Right lobe of liver (tissue), 6 donors: ENCODE data around the gene OVCA2. TPM values are rescaled to one million over a fixed set of nuclear protein-coding genes. Genes with fewer than 3 reads are reported as not detected.
A peak's percentile ranks its signal among the peaks of the same experiment; 100 is the strongest.

Experiments used
- ATAC-seq, 4 donors: fragments of 200-7000 bp; cut with Tn5 transposase; one replicate each; pipeline ENCODE4 v1.9.1; 2020; ENCODE audit warnings: mild to moderate bottlenecking in 4 of 4, moderate library complexity in 4 of 4
- DNase-seq, 3 donors: peaks; one replicate each; pipeline ENCODE4 v3.0.0-alpha.2; 2020
- H3K27ac ChIP-seq, 3 donors: fragments of 200-600 bp; one replicate each; pipeline ENCODE4 v1.8.0; 2022
- H3K27me3 ChIP-seq, 2 donors: fragments of 200-600 bp; one replicate each; pipeline ENCODE4 v1.8.0; 2022
- H3K36me3 ChIP-seq, 4 donors: fragments of 200-600 bp; sonication (generic) in 1 of 4; one replicate each; pipeline versions ENCODE4 v1.5.1 to v1.8.0; 2017 to 2022; ENCODE audit warnings: control low read depth in 1 of 4
- H3K4me1 ChIP-seq, 4 donors: fragments of 200-600 bp; sonication (generic) in 1 of 4; one replicate each; pipeline versions ENCODE4 v1.5.1 to v1.8.0; 2017 to 2022; ENCODE audit warnings: control low read depth in 1 of 4
- H3K4me3 ChIP-seq, 3 donors: fragments of 200-600 bp; one replicate each; pipeline ENCODE4 v1.8.0; 2022
- H3K9me3 ChIP-seq, 4 donors: fragments of 200-600 bp; sonication (generic) in 1 of 4; one replicate each; pipeline versions ENCODE4 v1.5.1 to v1.8.0; 2017 to 2022; ENCODE audit warnings: control low read depth in 1 of 4
- POLR2A ChIP-seq: fragments of 450-650 bp; IDR thresholded peaks from one replicate; pipeline ENCODE4 v1.6.1; 2017; ENCODE audit warnings: antibody characterized with exemption, mild to moderate bottlenecking
- WGBS: methylation state at CpG from one replicate; pipeline ENCODE4 v1.1.6; 2018; ENCODE audit warnings: low coverage, low lambda C conversion rate; ENCODE audit not compliant: insufficient coverage; ENCODE audit errors: missing lambda C conversion rate; 5-methylcytosine and 5-hydroxymethylcytosine counted together
- intact Hi-C, 2 donors: fragments of 100-400 bp; cut with DNase I; formaldehyde crosslinking; loops; one replicate each; pipeline versions ENCODE4 v1.11.2 to v1.14.1; 2022
- total RNA-seq, 6 experiments: library from RNA; depleted of rRNA in 2 of 6; stranded (reverse); fragments of >200 nt in 2 of 6; fragmentation: NEBNext Ultra II Directional in 3 of 6; extraction: Animal tissue kit (Norgen Biotek cat#: 25700) in 3 of 6; gene quantifications; one replicate each; pipeline versions ENCODE4 v1.1.0 to v1.2.4, GENCODE V29; 2016 to 2023
- TF ChIP-seq, protein P1 (sequence below), 4 donors: fragments of 200-600 bp in 3 of 4; fragments of 450-650 bp in 1 of 4; IDR thresholded peaks; one replicate each; pipeline versions ENCODE4 v1.5.1 to v1.8.0; 2016 to 2022; ENCODE audit warnings: antibody characterized with exemption in 4 of 4, mild to moderate bottlenecking in 2 of 4
- donor health status: DM: no; HTN: yes; CAD: no.
- donor health status: DM: no; HTN: no; CAD: no.
- donor health status: DM: no; HTN: no; CAD: no.
- donor health status: DM: no; HTN: yes; CAD: no.
- donor health status: DM: no; HTN: yes; CAD: no.

The OVCA2 gene
- total RNA-seq, 6 experiments from 2014 or later: 10.3 to 36.2 (median 14.8) TPM

DNA sequence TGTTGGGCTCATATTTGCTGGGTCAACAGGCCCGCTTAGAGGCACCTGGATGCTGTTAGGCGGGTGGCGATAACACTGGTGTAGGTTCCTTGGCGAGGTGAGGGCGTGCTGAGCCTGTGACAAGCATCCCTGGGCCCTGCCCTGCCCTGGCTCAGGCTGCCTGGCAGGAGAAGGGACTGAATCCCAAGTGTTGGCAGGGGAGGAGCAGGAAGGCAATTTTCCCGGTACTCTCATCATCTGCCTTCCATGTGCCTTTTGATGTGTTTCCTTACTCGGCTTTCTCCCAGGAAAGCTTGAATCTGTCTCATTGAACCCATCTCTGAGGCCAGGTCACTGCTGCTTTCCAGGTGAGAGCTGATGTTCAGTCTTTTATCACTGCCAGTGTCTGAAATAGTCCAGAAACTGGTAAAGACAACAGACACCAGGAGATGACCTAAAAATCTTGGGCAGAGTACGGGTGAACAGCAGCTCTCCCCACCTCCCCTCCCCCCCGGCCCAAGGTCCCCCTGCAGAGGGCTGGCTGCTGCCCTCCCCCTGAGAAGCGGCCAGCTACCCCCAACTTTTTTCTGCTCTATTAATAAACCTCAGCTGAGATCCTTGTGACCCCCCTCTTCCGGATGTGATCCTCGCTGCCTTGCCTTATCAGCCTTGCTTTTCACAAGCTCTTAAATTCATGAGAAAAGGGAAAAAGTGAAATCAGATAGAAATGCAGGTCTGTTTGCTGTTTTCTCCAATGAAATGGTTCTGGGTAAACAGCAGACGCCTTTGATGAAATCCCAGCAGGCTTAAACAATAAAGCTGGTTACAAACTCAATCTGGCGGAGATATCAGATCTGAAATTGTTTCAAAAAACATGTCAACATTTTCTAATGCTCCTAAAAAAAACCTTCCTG, 45.7 kb upstream of the OVCA2 start:
- peak overlapping the region; percentile 22 to 77 (median 34) for H3K4me3 ChIP-seq
- H3K4me1 ChIP-seq: peaks cover 0 to 52% (median 21%) of the 10 kb centered on the region in 4 donors
- H3K36me3 ChIP-seq: no peaks in the 10 kb centered on the region
- peak overlapping the region; percentile 9 to 57 (median 13) for H3K27ac ChIP-seq
- ATAC-seq: peak in 1 of 4 donors; percentile 2
- TF ChIP-seq POLR2A: no peak
- TF ChIP-seq, protein P1, sequence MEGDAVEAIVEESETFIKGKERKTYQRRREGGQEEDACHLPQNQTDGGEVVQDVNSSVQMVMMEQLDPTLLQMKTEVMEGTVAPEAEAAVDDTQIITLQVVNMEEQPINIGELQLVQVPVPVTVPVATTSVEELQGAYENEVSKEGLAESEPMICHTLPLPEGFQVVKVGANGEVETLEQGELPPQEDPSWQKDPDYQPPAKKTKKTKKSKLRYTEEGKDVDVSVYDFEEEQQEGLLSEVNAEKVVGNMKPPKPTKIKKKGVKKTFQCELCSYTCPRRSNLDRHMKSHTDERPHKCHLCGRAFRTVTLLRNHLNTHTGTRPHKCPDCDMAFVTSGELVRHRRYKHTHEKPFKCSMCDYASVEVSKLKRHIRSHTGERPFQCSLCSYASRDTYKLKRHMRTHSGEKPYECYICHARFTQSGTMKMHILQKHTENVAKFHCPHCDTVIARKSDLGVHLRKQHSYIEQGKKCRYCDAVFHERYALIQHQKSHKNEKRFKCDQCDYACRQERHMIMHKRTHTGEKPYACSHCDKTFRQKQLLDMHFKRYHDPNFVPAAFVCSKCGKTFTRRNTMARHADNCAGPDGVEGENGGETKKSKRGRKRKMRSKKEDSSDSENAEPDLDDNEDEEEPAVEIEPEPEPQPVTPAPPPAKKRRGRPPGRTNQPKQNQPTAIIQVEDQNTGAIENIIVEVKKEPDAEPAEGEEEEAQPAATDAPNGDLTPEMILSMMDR (IDR thresholded peaks at IDR 0.05): no peak
- no peaks in the 10 kb centered on the region for H3K9me3 ChIP-seq
- intact Hi-C loops: no loop called here
- whole genome bisulfite sequencing: 6% methylated on average over 8 of the region's 14 CpGs
- peak in 1 of 3 donors; percentile 36 for DNase-seq
- H3K27me3 ChIP-seq: no peaks in the 10 kb centered on the region

DNA sequence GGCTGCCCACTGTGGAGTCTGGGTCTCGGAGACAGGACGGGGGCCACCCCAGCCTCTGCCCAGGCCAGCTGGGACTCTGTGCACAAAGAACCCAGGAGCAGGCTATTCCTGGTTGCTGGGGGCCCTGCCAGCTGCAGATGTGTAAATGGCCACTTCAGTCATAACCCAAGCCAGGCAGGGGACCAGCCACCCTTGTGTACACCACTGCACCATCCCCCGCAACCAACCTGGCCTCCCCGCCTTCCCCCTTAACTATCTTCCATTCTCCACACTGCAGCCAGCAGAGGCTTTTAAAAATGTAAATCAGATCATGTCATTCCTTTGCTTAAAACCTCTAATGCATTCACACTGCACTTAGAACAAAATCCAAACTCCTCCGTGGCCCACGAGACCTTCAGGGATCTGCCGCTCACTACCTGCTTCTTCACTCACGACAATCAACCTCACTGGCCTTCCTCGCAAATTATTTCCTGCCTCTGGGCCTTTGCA, 45.0 kb upstream of the OVCA2 start:
- no peak for DNase-seq
- peaks cover 0 to 52% (median 21%) of the 10 kb centered on the region in 4 donors for H3K4me1 ChIP-seq
- H3K9me3 ChIP-seq: no peaks in the 10 kb centered on the region
- peak overlapping the region in 2 of 3 donors; percentile 22 to 77 for H3K4me3 ChIP-seq
- H3K27ac ChIP-seq: peak overlapping the region; percentile 6 to 57 (median 9)
- no peak for TF ChIP-seq POLR2A
- TF ChIP-seq, protein P1 (IDR thresholded peaks at IDR 0.05): no peak
- H3K36me3 ChIP-seq: no peaks in the 10 kb centered on the region
- ATAC-seq: no peak
- WGBS: 35% methylated on average over 8 of the region's 9 CpGs
- intact Hi-C loops: no loop called here
- H3K27me3 ChIP-seq: no peaks in the 10 kb centered on the region

DNA sequence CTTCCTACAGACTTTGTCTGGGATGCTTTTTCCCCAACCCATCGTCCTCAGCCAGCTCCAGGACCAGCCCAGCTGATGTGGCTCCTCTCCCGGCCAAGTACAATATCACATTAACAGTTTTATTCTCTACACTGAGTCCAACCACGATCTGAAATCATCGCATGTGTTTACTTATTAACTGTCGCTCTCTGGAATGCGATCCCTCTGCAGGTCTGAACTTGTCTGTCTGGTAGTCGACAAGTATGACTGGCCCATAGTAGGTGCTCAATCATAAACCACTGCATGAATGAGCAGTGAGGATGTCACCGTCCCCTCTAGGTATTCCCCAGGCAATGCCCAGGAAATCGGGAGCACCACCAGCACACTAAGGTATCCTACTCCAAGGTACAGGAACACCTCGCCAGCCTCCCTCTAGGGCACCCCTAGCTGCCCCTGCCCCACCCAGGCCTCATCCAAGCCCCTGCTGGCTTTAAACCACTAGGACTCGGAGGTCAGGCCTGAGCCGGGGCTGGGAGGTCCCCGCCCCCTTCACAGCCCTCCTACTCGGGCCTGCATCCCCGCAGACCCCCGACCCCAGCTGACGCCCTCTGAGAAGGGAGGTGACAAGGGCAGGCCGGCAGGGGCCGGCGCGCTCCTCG, 44.4 kb upstream of the OVCA2 start:
- peak overlapping the region; percentile 49 to 77 (median 70) for H3K27ac ChIP-seq
- H3K9me3 ChIP-seq: no peaks in the 10 kb centered on the region
- no peaks in the 10 kb centered on the region for H3K27me3 ChIP-seq
- TF ChIP-seq, protein P1 (IDR thresholded peaks at IDR 0.05): peak in 1 of 4 donors; percentile 19
- TF ChIP-seq POLR2A: peak; percentile 43
- no peaks in the 10 kb centered on the region for H3K36me3 ChIP-seq
- H3K4me3 ChIP-seq: peak overlapping the region; percentile 60 to 78 (median 77)
- WGBS: 46% methylated on average over 8 of the region's 22 CpGs
- DNase-seq: peak in 1 of 3 donors; percentile 74
- ATAC-seq: peak; percentile 45 to 57 (median 51)
- intact Hi-C loops: no loop called here
- H3K4me1 ChIP-seq: peaks cover 0 to 52% (median 21%) of the 10 kb centered on the region in 4 donors

DNA sequence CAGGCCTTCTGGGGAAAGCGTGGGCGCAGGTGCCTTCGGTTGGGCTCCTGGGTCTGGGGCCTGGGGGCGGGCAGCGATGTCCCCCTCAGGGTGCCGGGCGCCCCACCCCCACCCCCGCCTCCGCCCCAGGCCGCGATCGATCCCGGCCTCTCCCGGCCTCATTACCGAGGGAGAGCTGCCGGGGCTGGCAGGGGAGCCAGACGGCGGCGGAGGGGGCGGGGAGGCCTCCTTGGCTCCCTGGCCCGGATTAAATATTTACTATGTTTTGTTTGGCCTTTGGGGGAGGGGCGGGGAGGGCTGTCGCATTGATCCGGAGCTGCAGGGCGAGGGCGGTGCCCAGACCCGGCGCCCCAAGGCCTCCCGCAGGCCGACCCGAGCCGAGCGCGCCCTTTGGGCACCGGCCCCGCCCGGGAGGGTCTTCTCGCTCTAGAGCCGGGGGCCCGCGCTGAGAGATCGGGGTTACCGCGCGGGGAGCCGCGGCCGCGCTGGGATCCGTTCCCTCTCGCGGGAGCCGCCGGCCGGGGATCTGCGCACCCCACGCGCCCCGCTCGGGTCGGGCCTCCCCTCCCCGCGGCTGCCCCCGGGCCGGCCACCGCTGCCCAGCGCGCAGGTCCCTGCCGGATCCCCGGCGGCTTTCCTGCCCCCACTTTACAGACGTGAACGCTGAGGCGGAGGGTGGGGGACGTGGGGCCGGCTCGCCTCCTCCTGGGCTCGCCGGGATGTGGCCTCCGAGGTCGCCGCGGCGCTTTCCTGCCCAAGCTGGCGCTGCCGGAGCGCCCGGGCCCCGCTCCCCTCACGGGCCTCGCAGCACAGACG, 43.7 kb upstream of the OVCA2 start:
- DNase-seq (peak; percentile 86 to 93 (median 90)), ATAC-seq (peak; percentile 61 to 73 (median 70))
- Histone ChIP-seq H3K27ac (peak overlapping the region; percentile 70 to 77 (median 70)), H3K4me1 (peaks cover 0 to 59% (median 24%) of the 10 kb centered on the region in 4 donors), H3K4me3 (peak overlapping the region; percentile 60 to 78 (median 77)), H3K27me3 (no peaks in the 10 kb centered on the region), H3K36me3 (no peaks in the 10 kb centered on the region), H3K9me3 (no peaks in the 10 kb centered on the region)
- TF ChIP-seq POLR2A: peak; percentile 66
- TF ChIP-seq, protein P1 (IDR thresholded peaks at IDR 0.05): no peak
- intact Hi-C loops: no loop called here
- no CpG with 5 or more reads among the region's 92 CpGs for whole genome bisulfite sequencing
